Rectal smooth muscle tissue (tissue), 1 donor: ENCODE data around the gene SLC22A3.

Experiments
- H3K27ac ChIP-seq: one replicate; pipeline ENCODE4 v1.7.0; 2013; ENCODE audit warnings: low read depth, low read length, inconsistent platforms
- H3K27me3 ChIP-seq: one replicate; pipeline ENCODE4 v1.7.0; 2013; ENCODE audit warnings: low read length; ENCODE audit not compliant: control insufficient read depth, insufficient read depth
- H3K36me3 ChIP-seq: one replicate; pipeline ENCODE4 v1.7.0; 2013; ENCODE audit warnings: low read length; ENCODE audit not compliant: control insufficient read depth, insufficient read depth
- H3K4me1 ChIP-seq: one replicate; pipeline ENCODE4 v1.7.0; 2013; ENCODE audit warnings: low read length; ENCODE audit not compliant: control insufficient read depth, insufficient read depth
- H3K4me3 ChIP-seq: one replicate; pipeline ENCODE4 v1.7.0; 2013; ENCODE audit warnings: low read length
- H3K9ac ChIP-seq: one replicate; pipeline ENCODE4 v1.7.0; 2013; ENCODE audit warnings: low read length

SLC22A3 gene

DNA sequence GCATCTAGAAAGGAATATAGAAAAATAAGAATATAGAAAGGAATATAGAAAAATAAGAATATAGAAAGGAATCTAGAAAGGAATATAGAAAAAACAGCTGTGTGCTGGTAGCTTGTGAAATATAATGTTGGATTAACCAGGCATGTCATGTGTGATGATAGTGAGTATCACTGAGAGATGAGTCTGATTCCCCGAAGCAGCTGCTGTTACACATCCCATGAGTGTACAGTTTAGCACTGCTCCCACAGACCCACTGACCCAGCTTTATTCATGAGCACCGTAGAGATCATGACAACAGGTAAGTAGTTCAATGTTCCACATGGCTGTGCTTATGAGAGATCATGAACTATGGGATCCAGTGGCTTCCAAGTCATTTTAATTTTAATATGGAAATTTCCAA, 64.8 kb downstream of the SLC22A3 start:
- Histone ChIP-seq H3K27me3 (no peaks in the 10 kb centered on the region), H3K36me3 (no peaks in the 10 kb centered on the region), H3K4me3 (no peak overlapping the region), H3K9ac (no peak overlapping the region), H3K27ac (no peak overlapping the region), H3K4me1 (no peaks in the 10 kb centered on the region)

DNA sequence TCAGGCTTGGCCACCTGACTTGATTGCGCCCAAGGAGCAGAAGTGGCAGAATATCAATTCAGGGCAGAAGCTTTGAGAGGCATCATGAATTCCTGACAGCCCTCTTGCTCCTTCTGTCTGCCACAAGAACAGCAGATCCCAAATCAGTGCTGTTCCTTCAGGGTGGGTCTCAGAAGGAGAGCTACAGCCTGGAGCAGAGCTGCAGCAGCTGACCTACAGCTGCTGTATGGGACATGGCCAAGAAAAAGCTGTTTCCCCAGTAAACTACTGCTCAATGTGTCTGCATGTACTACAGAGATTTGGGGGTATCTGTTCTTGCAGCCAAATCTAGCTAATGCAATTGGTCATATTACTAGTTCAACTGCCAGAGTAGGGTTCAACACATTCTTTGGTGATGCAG, 69.0 kb downstream of the SLC22A3 start:
- Histone ChIP-seq H3K27me3 (no peaks in the 10 kb centered on the region), H3K27ac (no peak overlapping the region), H3K4me1 (peaks cover 16% of the 10 kb centered on the region), H3K9ac (no peak overlapping the region), H3K36me3 (no peaks in the 10 kb centered on the region), H3K4me3 (no peak overlapping the region)

DNA sequence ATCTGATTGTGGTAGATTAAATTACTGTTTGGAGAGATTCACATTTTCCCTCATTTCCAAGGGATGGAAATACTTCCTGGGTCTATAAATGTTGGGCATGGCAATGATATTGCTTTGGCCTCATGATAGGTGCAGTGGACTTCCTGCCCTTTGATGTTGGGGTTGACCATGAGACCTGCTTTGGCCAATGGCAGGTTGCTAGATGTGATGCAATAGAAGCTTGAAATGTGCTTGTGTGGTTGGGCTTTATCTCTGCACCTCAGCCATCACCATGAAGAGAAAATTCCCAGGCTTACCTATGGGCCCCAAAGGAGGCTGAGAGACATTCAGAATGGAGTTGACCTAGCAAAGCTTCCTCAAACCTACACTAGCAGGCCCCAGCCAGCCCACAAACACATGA, 69.4 kb downstream of the SLC22A3 start:
- Histone ChIP-seq H3K9ac (no peak overlapping the region), H3K27ac (no peak overlapping the region), H3K36me3 (no peaks in the 10 kb centered on the region), H3K4me1 (peaks cover 20% of the 10 kb centered on the region), H3K27me3 (no peaks in the 10 kb centered on the region), H3K4me3 (no peak overlapping the region)

DNA sequence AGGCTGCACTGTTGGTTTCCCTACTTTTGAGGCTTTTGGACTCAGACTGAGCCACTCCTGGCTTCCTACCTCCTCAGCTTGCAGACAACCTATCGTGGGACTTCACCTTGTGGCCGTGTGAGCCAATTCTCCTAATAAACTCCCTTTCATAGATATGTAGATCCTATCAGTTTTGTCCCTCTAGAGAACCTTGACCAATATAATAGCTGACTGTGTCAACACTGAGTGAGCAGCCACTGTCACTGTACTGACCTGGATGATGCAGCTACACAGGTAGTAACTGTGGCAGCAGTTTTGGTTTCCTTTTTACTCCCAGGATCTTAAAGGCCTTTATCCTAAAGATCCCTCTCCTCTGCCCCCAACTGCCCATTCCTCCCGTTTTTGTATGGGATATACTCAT, 70.2 kb downstream of the SLC22A3 start:
- no peaks in the 10 kb centered on the region for H3K27me3 ChIP-seq
- H3K36me3 ChIP-seq: no peaks in the 10 kb centered on the region
- no peak overlapping the region for H3K9ac ChIP-seq
- peaks cover 20% of the 10 kb centered on the region for H3K4me1 ChIP-seq
- H3K27ac ChIP-seq: no peak overlapping the region
- no peak overlapping the region for H3K4me3 ChIP-seq

DNA sequence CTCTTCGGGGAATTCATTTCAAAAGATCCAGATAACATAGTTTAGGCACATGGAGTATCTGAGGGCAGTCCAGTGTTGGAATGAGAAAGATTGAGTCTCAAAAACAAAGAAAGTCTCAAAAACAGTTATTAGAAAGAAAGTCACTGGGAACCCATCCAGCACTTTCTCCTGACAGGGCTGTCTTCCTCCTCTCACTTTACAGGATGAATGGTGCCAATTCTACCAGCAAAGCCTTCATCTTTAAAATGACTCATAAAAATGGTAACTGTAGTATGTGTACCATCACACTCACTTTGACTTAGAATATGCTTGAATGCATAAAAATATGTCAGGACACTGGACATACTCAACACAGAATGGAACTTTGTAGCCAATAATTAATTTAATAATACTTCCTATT, 71.3 kb downstream of the SLC22A3 start:
- Histone ChIP-seq H3K4me3 (no peak overlapping the region), H3K27me3 (no peaks in the 10 kb centered on the region), H3K4me1 (peaks cover 20% of the 10 kb centered on the region), H3K27ac (no peak overlapping the region), H3K9ac (no peak overlapping the region), H3K36me3 (no peaks in the 10 kb centered on the region)

DNA sequence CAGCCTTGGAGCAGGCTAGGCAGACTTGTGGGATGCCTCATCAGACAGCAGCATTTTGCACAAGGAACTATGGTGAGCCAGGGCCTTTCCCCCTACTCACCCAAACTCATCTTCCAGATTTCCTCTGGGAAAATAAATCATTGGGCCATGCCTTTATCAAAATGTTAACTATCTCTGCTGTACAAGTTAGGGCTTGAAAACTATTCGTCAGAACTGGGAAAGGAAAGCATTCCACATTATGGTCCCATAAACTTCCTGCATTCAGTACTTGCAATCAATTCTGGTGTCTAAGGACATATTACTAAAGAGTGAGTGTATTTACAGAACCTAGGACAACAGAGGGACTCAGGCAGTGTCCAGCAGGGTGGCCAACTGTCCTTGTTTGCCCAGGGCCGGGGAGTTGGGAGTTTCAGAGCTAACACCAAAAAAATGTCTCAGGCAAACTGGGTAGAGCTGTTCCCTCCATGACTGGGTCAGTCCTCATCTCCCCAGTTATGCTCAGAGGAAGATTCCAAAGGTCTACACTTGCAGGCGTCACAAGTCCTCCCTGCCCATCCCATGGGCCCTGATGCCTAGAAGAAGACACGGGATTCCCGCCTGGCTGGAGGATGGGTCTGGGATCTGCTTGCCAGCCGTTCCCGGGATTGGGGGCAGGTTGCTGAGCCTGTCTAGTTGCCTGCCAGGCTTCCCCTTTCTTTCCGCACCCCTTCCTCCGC, 72.2 kb downstream of the SLC22A3 start:
- no peak overlapping the region for H3K4me3 ChIP-seq
- H3K36me3 ChIP-seq: no peaks in the 10 kb centered on the region
- no peak overlapping the region for H3K9ac ChIP-seq
- peaks cover 20% of the 10 kb centered on the region for H3K4me1 ChIP-seq
- H3K27ac ChIP-seq: peak overlapping the region; percentile 89
- no peaks in the 10 kb centered on the region for H3K27me3 ChIP-seq

DNA sequence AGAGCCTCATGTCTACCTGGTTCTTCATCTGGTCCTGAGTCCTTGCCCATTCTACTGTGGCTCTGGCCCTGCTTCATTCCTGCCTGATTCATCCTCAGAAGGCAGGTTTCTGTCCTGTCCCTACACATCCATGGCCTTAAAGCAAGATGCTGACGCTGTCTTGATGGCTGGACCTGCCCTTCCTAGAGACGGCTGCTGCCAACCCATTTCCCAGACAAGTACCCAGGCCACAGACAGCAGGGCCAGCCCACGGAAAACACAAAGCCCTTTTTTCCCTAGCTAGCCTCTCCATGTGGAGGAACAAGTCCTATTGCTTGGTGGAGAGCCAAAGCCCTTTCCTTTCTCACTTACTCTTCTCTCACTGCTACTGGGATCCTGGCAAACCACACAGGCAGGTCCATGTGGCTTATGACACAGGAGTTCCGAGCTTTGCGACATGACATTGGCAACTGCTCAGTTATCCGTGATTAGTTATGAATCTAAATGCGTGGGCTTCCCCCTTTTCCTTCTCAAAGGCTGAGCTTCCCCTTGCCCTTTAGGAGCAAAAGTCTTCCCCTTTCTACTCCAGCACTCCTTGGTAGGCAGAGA, 72.9 kb downstream of the SLC22A3 start:
- H3K4me3 ChIP-seq: no peak overlapping the region
- no peak overlapping the region for H3K9ac ChIP-seq
- no peaks in the 10 kb centered on the region for H3K27me3 ChIP-seq
- H3K27ac ChIP-seq: peak overlapping the region; percentile 89
- H3K36me3 ChIP-seq: no peaks in the 10 kb centered on the region
- H3K4me1 ChIP-seq: peaks cover 20% of the 10 kb centered on the region

DNA sequence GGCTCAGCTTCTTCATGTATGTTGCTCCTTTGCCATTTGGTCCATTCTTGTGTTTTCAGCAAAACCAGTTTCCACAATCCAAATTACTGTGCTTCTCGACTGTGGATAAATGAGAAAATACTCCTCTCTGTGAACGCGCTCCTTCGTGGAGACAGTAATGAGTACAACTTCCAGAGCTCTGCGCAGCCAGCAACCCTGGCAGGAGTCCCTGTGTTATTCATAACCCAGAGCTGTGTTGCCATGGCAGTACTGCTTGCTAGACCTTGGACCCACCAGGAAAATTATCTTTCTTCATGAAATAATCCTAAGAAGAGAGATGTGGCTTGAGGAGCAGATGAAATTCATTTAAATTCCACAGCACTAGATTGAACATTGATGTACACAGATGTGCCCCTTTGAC, 73.7 kb downstream of the SLC22A3 start:
- Histone ChIP-seq H3K4me3 (peak overlapping the region; percentile 6), H3K9ac (no peak overlapping the region), H3K4me1 (peaks cover 20% of the 10 kb centered on the region), H3K27ac (peak overlapping the region; percentile 89), H3K36me3 (no peaks in the 10 kb centered on the region), H3K27me3 (no peaks in the 10 kb centered on the region)

DNA sequence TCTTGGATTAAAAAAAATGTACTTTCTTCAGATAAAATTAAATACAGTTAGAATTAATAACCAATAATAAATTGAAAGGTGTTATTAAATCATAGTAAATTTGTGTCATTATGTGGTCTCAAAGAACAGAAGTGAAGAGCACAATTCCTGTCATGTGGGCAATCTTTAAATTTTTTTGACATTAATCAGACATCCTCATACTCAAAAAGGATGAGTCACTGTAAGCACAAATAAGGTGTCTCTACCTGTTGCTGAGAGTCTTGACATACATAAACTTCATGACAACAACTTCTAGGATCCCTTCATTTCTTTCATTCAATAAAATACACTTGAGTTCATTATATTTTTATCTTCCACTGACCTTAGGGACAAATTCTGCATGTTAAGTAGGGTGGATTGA, 76.1 kb downstream of the SLC22A3 start:
- Histone ChIP-seq H3K27me3 (no peaks in the 10 kb centered on the region), H3K36me3 (no peaks in the 10 kb centered on the region), H3K27ac (no peak overlapping the region), H3K4me1 (peaks cover 30% of the 10 kb centered on the region), H3K9ac (no peak overlapping the region), H3K4me3 (no peak overlapping the region)

DNA sequence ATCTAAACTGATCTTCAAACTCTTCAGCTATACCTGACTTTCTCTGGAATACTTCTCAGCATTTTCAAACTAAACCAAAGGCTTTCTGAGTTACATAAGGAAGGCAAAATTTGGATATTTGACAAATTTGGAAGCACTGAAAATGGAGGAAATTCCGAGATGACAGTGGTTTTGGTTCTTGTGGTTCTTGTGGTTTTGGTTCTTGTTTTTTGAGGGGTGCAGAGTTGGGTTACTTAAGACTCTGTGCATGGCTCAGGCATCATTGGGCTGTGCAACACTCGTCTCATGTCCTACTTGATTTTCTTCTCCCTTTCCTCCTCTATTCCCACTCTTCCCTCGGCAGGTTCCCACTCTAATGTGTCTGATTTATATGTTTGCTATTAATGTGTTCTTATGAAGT, 78.0 kb downstream of the SLC22A3 start:
- Histone ChIP-seq H3K27ac (no peak overlapping the region), H3K36me3 (no peaks in the 10 kb centered on the region), H3K27me3 (no peaks in the 10 kb centered on the region), H3K9ac (no peak overlapping the region), H3K4me3 (no peak overlapping the region), H3K4me1 (peaks cover 36% of the 10 kb centered on the region)

DNA sequence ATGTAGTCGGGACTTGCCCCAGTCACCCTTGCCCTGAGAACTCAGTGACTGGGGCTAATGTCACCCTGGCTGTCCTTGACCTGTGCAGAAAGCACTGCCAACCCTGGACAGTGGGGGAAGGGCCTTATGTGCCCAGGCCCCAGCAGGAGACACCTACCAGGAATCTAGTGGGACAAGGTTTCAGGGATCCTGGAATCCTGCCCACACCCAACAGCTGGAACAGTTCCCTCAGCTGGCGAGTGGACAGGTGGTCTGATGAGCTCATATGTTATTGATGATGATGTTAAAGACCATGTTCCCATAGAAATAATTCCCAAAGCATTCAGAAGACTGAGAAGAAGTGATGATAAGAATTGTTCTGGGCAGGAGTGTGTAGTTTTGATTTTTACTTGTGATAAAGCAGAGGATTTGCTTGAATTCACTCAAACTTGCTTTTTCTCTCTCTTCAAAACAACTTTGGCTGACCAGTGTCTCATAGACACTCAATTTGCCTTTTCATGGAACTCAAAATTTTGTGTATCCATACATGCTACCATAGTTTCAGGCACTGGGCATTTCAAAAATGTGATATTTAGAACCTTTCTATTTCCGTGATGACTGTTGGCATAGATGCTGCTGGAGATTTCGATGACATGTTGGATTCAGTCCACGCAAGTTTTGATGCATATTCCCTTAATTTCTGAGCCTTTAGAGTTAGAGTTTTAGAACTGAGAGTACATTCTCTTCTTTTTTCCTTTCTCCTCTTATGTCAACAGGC, 79.3 kb downstream of the SLC22A3 start:
- peak overlapping the region; percentile 18 for H3K27ac ChIP-seq
- no peak overlapping the region for H3K4me3 ChIP-seq
- no peaks in the 10 kb centered on the region for H3K36me3 ChIP-seq
- no peak overlapping the region for H3K9ac ChIP-seq
- peaks cover 33% of the 10 kb centered on the region for H3K4me1 ChIP-seq
- H3K27me3 ChIP-seq: no peaks in the 10 kb centered on the region

DNA sequence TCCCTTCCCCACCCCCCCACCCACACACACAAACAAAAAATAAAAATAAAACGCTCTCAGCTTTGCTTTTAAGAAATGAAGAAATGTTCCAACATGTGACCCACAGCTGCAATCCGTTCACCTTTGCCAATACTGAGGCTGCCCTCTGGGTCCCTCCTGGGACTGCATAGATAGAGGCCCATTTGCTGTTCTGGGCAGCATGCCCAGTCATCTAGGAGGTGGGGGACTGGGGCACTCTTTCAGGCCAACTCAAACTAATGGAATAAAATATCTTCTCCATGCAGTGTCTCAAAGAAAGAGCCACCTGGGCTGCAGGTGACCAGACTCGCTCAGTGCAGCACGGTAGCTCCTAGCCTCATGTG, 79.9 kb downstream of the SLC22A3 start:
- no peaks in the 10 kb centered on the region for H3K36me3 ChIP-seq
- H3K4me1 ChIP-seq: peaks cover 31% of the 10 kb centered on the region
- no peaks in the 10 kb centered on the region for H3K27me3 ChIP-seq
- H3K27ac ChIP-seq: no peak overlapping the region
- H3K9ac ChIP-seq: no peak overlapping the region
- H3K4me3 ChIP-seq: no peak overlapping the region
